KMS-11 (cell line): ENCODE measurements around the gene TNC.

ENCODE experiments used
- H2AFZ ChIP-seq: fragments of 200-600 bp; sonication (generic); 2 replicates; pipeline ENCODE4 v1.6.1; 2016; ENCODE audit warnings: antibody characterized with exemption, mixed run types, low read depth
- H3K27ac ChIP-seq: fragments of 200-600 bp; sonication (generic); 2 replicates; pipeline ENCODE4 v1.6.1; 2016; ENCODE audit warnings: mild to moderate bottlenecking, mixed run types
- H3K27me3 ChIP-seq: fragments of 200-600 bp; sonication (generic); 2 replicates; pipeline ENCODE4 v1.6.1; 2017; ENCODE audit warnings: mild to moderate bottlenecking, low read depth, mixed run types, moderate library complexity; ENCODE audit not compliant: insufficient read depth
- H3K36me3 ChIP-seq: fragments of 200-600 bp; sonication (generic); 2 replicates; pipeline ENCODE4 v1.6.1; 2017; ENCODE audit warnings: mild to moderate bottlenecking, mixed run types; ENCODE audit not compliant: insufficient read depth
- H3K4me1 ChIP-seq: fragments of 200-600 bp; sonication (generic); 2 replicates; pipeline ENCODE4 v1.6.1; 2016; ENCODE audit warnings: mild to moderate bottlenecking, low read depth, mixed run types; ENCODE audit not compliant: poor library complexity, severe bottlenecking
- H3K4me2 ChIP-seq: fragments of 200-600 bp; sonication (generic); 2 replicates; pipeline ENCODE4 v1.7.0; 2016; ENCODE audit warnings: mild to moderate bottlenecking, mixed run types
- H3K4me3 ChIP-seq: fragments of 200-600 bp; sonication (generic); IDR thresholded peaks from 2 replicates; pipeline ENCODE4 v1.6.1; 2017; ENCODE audit warnings: low read depth, low read length, mixed read lengths; ENCODE audit not compliant: insufficient read depth
- H3K79me2 ChIP-seq: fragments of 200-600 bp; sonication (generic); 2 replicates; pipeline ENCODE4 v1.6.1; 2016; ENCODE audit warnings: low read depth, mixed run types; ENCODE audit not compliant: insufficient read depth
- H3K9ac ChIP-seq: fragments of 200-600 bp; sonication (generic); 2 replicates; pipeline ENCODE4 v1.6.1; 2016; ENCODE audit warnings: mild to moderate bottlenecking, mixed run types
- H4K20me1 ChIP-seq: fragments of 200-600 bp; sonication (generic); 2 replicates; pipeline ENCODE4 v1.6.1; 2016; ENCODE audit warnings: mild to moderate bottlenecking, mixed run types; ENCODE audit not compliant: insufficient read depth
- TF ChIP-seq, protein P1 (sequence below): fragments of 200-600 bp; sonication (generic); conservative IDR thresholded peaks from 2 replicates; pipeline ENCODE4 v1.6.1; 2017; ENCODE audit warnings: low read depth, mild to moderate bottlenecking, antibody characterized with exemption, low read length, moderate library complexity, mixed read lengths

Gene TNC

DNA sequence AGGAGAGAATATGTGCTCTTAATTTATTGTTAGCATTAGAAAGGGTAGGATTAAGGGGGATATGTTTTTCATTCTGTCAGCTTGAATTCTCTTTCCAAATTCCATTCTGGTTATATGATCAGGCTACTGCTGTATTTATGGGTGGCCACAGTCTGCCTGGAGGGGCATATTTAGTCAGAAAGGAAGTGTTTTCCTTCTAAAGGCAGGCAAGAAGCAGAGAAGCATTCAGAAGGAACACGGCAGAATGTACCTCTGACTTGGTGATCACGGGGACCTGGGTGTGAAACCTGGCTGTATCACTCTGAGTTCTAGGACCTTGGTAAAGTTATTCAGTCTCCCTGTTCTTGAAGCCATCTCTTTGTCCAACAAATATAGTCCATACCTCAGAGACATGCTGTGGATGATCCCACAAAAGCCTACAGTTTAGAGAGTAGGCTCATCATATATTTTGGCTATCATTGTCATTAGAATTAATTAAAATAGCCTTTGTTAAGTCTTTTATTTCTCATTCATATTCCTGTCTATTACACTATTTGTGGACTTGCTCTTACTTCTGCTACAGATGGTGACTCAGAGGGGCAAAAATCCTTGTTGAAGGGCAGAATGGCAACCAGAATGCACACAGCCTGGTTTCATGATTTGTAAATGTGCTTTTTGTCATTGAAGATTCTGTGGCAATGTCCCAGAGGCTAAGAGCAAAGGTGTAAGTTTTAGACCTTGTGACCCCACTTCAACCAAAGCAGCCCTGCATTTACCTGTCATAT, 2.7 kb downstream of the TNC start:
- no peaks in the 10 kb centered on the region for H4K20me1 ChIP-seq
- peaks cover 3% of the 10 kb centered on the region for H3K4me1 ChIP-seq
- no peak overlapping the region for H3K9ac ChIP-seq
- H3K27me3 ChIP-seq: no peaks in the 10 kb centered on the region
- H3K36me3 ChIP-seq: no peaks in the 10 kb centered on the region
- H3K79me2 ChIP-seq: no peaks in the 10 kb centered on the region
- no peak overlapping the region for H3K4me3 ChIP-seq
- TF ChIP-seq, protein P1, sequence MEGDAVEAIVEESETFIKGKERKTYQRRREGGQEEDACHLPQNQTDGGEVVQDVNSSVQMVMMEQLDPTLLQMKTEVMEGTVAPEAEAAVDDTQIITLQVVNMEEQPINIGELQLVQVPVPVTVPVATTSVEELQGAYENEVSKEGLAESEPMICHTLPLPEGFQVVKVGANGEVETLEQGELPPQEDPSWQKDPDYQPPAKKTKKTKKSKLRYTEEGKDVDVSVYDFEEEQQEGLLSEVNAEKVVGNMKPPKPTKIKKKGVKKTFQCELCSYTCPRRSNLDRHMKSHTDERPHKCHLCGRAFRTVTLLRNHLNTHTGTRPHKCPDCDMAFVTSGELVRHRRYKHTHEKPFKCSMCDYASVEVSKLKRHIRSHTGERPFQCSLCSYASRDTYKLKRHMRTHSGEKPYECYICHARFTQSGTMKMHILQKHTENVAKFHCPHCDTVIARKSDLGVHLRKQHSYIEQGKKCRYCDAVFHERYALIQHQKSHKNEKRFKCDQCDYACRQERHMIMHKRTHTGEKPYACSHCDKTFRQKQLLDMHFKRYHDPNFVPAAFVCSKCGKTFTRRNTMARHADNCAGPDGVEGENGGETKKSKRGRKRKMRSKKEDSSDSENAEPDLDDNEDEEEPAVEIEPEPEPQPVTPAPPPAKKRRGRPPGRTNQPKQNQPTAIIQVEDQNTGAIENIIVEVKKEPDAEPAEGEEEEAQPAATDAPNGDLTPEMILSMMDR: no peak
- no peak overlapping the region for H2AFZ ChIP-seq
- H3K27ac ChIP-seq: no peak overlapping the region
- H3K4me2 ChIP-seq: no peak overlapping the region

DNA sequence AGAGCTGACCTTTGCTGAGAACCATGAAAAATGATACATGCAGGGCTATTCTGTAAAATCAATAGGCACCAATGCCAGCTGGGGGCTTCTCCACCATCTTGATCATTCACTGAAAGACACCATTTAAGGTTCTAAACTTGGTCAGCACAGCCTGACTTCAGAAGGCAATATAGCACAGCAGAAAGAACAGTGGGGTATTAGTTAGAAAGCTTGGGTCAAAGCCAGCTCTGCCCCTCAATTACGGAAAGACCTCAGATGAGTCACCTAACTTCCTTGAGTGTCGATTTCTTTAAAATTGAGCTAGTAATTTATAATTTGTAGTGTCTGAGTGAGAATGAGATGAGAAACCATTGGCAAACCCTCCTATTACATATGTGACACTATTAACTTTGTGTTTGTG, 3.4 kb downstream of the TNC start:
- TF ChIP-seq, protein P1: no peak
- no peaks in the 10 kb centered on the region for H3K27me3 ChIP-seq
- H3K9ac ChIP-seq: no peak overlapping the region
- no peaks in the 10 kb centered on the region for H3K4me1 ChIP-seq
- no peak overlapping the region for H2AFZ ChIP-seq
- H3K4me3 ChIP-seq: no peak overlapping the region
- no peak overlapping the region for H3K27ac ChIP-seq
- H3K4me2 ChIP-seq: no peak overlapping the region
- no peaks in the 10 kb centered on the region for H4K20me1 ChIP-seq
- no peaks in the 10 kb centered on the region for H3K79me2 ChIP-seq
- H3K36me3 ChIP-seq: no peaks in the 10 kb centered on the region

DNA sequence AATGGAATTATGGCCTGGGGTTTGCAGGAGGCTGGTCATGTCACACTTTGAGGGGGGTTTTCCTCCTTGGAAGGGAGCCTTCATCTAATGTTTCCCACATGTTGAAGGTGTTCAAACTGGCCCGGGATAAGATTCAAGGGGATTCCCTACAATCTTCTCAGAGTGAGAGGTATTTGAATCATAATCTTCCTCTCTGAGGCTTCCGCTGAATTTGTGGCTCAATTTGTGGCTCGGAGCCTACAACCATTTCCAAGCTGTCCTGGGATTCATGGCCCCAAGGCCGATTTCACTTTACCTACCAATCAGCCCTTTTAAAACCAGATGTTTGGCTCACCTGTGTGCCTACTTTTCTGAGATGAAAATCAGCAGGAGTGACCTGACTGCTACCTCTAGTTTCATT, 3.9 kb downstream of the TNC start:
- no peak overlapping the region for H3K4me3 ChIP-seq
- TF ChIP-seq, protein P1: no peak
- H2AFZ ChIP-seq: no peak overlapping the region
- H3K27ac ChIP-seq: no peak overlapping the region
- H3K9ac ChIP-seq: no peak overlapping the region
- no peaks in the 10 kb centered on the region for H3K79me2 ChIP-seq
- no peaks in the 10 kb centered on the region for H4K20me1 ChIP-seq
- H3K27me3 ChIP-seq: no peaks in the 10 kb centered on the region
- H3K36me3 ChIP-seq: no peaks in the 10 kb centered on the region
- no peaks in the 10 kb centered on the region for H3K4me1 ChIP-seq
- H3K4me2 ChIP-seq: no peak overlapping the region

DNA sequence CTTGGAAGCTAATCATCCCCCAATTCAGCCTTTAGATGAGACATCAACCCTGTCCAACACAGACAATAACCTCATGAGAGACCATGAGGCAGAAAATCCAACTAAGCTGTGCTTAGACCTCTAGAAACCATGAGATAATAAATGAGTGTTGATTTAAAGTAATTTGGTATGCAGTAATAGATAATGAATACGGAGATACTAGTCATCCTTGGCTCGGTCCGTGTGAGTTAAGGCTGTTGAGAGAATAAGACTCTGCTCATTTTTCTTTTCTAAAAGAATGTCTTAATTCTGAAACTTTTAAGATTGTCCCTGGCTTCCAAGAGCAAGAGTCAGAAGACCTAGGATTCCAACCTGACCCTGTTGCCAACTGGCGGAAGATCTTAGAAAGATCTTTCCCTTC, 6.1 kb downstream of the TNC start:
- H3K9ac ChIP-seq: no peak overlapping the region
- H3K27me3 ChIP-seq: no peaks in the 10 kb centered on the region
- H3K4me2 ChIP-seq: no peak overlapping the region
- no peaks in the 10 kb centered on the region for H3K79me2 ChIP-seq
- H3K4me3 ChIP-seq: no peak overlapping the region
- no peak overlapping the region for H2AFZ ChIP-seq
- H3K27ac ChIP-seq: no peak overlapping the region
- no peaks in the 10 kb centered on the region for H4K20me1 ChIP-seq
- TF ChIP-seq, protein P1: no peak
- H3K4me1 ChIP-seq: no peaks in the 10 kb centered on the region
- no peaks in the 10 kb centered on the region for H3K36me3 ChIP-seq
